Osteoblast (primary cell): Measurements from ENCODE around the gene PIGV. TPM values are rescaled to one million over a fixed set of nuclear protein-coding genes. Genes with fewer than 3 reads are reported as not detected.

Source experiments
- DNase-seq: peaks from one replicate; pipeline ENCODE4 v3.0.0; 2011; ENCODE audit warnings: low spot score, mixed read lengths; ENCODE audit not compliant: insufficient read length; ENCODE audit errors: missing footprints
- H2AFZ ChIP-seq: 2 replicates; pipeline ENCODE4 v1.6.0; 2011; ENCODE audit warnings: mild to moderate bottlenecking, low read length
- H3K27ac ChIP-seq: 2 replicates; pipeline ENCODE4 v1.5.1; 2011; ENCODE audit warnings: mild to moderate bottlenecking, low read depth, low read length, moderate library complexity
- H3K27me3 ChIP-seq: 2 replicates; pipeline ENCODE4 v1.6.0; 2012; ENCODE audit warnings: mild to moderate bottlenecking, control low read depth, inconsistent platforms, low read length, moderate library complexity; ENCODE audit not compliant: insufficient read depth
- H3K36me3 ChIP-seq: 2 replicates; pipeline ENCODE4 v1.5.1; 2011; ENCODE audit warnings: mild to moderate bottlenecking, low read length, control low read depth, moderate library complexity; ENCODE audit not compliant: insufficient read depth
- H3K4me1 ChIP-seq: 2 replicates; pipeline ENCODE4 v1.5.1; 2011; ENCODE audit warnings: mild to moderate bottlenecking, low read length, control low read depth, moderate library complexity; ENCODE audit not compliant: insufficient read depth
- H3K4me2 ChIP-seq: 2 replicates; pipeline ENCODE4 v1.6.0; 2011; ENCODE audit warnings: mild to moderate bottlenecking, low read length; ENCODE audit not compliant: insufficient read depth
- H3K4me3 ChIP-seq: fragments of 200-600 bp; sonication (generic); 3 replicates; pipeline ENCODE4 v1.5.1; 2012; ENCODE audit warnings: mild to moderate bottlenecking, low read length, inconsistent platforms; ENCODE audit not compliant: insufficient read depth
- H3K79me2 ChIP-seq: 2 replicates; pipeline ENCODE4 v1.6.0; 2012; ENCODE audit warnings: mild to moderate bottlenecking, low read length, control low read depth, inconsistent platforms; ENCODE audit not compliant: insufficient read depth
- H3K9me3 ChIP-seq: 2 replicates; pipeline ENCODE4 v1.5.1; 2011; ENCODE audit warnings: low read depth, low read length, control low read depth
- H4K20me1 ChIP-seq: 2 replicates; pipeline ENCODE4 v1.6.0; 2012; ENCODE audit warnings: mild to moderate bottlenecking, low read length, control low read depth; ENCODE audit not compliant: insufficient read depth
- total RNA-seq: library from RNA; depleted of rRNA; stranded (reverse); fragments of >200 nt; gene quantifications from 2 replicates; pipeline ENCODE4 v1.2.3, GENCODE V29; 2012
- TF ChIP-seq, protein P1 (sequence below): IDR thresholded peaks from 2 replicates; pipeline ENCODE4 v1.5.1; 2011; ENCODE audit warnings: mild to moderate bottlenecking, low read depth, low read length, moderate library complexity; ENCODE audit errors: extremely low read depth

Gene PIGV
- total RNA-seq, 1 donor = 18.1 TPM

GRCh38 chr1:26784023-26784871 lies 3.5 kb upstream of the PIGV start:
- Histone ChIP-seq H3K4me2 (no peak overlapping the region), H3K9me3 (no peaks in the 10 kb centered on the region), H2AFZ (no peak overlapping the region), H3K4me3 (no peak overlapping the region), H3K79me2 (peaks cover 28% of the 10 kb centered on the region), H3K27me3 (no peaks in the 10 kb centered on the region), H3K36me3 (peaks cover 41% of the 10 kb centered on the region), H3K27ac (peak overlapping the region; percentile 43), H3K4me1 (peaks cover 53% of the 10 kb centered on the region), H4K20me1 (peaks cover 5% of the 10 kb centered on the region)
- TF ChIP-seq, protein P1, sequence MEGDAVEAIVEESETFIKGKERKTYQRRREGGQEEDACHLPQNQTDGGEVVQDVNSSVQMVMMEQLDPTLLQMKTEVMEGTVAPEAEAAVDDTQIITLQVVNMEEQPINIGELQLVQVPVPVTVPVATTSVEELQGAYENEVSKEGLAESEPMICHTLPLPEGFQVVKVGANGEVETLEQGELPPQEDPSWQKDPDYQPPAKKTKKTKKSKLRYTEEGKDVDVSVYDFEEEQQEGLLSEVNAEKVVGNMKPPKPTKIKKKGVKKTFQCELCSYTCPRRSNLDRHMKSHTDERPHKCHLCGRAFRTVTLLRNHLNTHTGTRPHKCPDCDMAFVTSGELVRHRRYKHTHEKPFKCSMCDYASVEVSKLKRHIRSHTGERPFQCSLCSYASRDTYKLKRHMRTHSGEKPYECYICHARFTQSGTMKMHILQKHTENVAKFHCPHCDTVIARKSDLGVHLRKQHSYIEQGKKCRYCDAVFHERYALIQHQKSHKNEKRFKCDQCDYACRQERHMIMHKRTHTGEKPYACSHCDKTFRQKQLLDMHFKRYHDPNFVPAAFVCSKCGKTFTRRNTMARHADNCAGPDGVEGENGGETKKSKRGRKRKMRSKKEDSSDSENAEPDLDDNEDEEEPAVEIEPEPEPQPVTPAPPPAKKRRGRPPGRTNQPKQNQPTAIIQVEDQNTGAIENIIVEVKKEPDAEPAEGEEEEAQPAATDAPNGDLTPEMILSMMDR = no peak
- peak; percentile 91 for DNase-seq

DNA sequence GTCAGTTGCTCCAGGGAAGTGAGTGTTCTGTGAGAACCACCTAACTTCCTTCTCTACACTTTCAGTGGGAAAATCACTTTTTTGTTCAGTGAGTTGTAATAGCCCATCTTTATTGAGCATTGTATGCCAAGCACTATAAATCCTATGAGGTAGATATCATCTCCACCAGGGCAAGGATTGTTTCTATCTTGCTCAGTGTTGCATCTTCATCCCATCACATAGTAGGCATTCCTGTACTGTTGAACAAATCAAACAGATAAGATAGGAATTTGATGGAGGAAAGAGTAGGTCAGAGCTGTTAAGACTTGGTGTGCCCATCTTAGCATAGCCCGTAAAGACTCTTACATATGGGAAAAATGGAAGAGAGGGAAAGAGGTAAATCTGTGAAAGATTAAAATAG lies 2.9 kb upstream of the PIGV start:
- no peak overlapping the region for H3K4me2 ChIP-seq
- TF ChIP-seq, protein P1 = no peak
- no peak overlapping the region for H3K4me3 ChIP-seq
- H3K4me1 ChIP-seq = peaks cover 53% of the 10 kb centered on the region
- H3K36me3 ChIP-seq = peaks cover 34% of the 10 kb centered on the region
- peak overlapping the region; percentile 43 for H3K27ac ChIP-seq
- H4K20me1 ChIP-seq = peaks cover 4% of the 10 kb centered on the region
- no peaks in the 10 kb centered on the region for H3K9me3 ChIP-seq
- H3K79me2 ChIP-seq = peaks cover 23% of the 10 kb centered on the region
- H3K27me3 ChIP-seq = no peaks in the 10 kb centered on the region
- H2AFZ ChIP-seq = no peak overlapping the region
- no peak for DNase-seq

GRCh38 chr1:26785611-26786436 lies 1.9 kb upstream of the PIGV start:
- peak overlapping the region; percentile 35 for H3K4me2 ChIP-seq
- H3K27ac ChIP-seq = peak overlapping the region; percentile 98
- peaks cover 25% of the 10 kb centered on the region for H3K36me3 ChIP-seq
- peaks cover 62% of the 10 kb centered on the region for H3K4me1 ChIP-seq
- TF ChIP-seq, protein P1 = no peak
- no peak overlapping the region for H3K4me3 ChIP-seq
- H4K20me1 ChIP-seq = no peaks in the 10 kb centered on the region
- no peaks in the 10 kb centered on the region for H3K9me3 ChIP-seq
- DNase-seq = no peak
- H3K27me3 ChIP-seq = no peaks in the 10 kb centered on the region
- H2AFZ ChIP-seq = no peak overlapping the region
- H3K79me2 ChIP-seq = peaks cover 14% of the 10 kb centered on the region
